Amniotic epithelial cell (primary cell): ENCODE data around the gene PRKG2.

Source experiments
- DNase-seq: peaks from one replicate; pipeline ENCODE4 v3.0.0-alpha.2; 2010; ENCODE audit warnings: low read depth

Gene PRKG2

DNA sequence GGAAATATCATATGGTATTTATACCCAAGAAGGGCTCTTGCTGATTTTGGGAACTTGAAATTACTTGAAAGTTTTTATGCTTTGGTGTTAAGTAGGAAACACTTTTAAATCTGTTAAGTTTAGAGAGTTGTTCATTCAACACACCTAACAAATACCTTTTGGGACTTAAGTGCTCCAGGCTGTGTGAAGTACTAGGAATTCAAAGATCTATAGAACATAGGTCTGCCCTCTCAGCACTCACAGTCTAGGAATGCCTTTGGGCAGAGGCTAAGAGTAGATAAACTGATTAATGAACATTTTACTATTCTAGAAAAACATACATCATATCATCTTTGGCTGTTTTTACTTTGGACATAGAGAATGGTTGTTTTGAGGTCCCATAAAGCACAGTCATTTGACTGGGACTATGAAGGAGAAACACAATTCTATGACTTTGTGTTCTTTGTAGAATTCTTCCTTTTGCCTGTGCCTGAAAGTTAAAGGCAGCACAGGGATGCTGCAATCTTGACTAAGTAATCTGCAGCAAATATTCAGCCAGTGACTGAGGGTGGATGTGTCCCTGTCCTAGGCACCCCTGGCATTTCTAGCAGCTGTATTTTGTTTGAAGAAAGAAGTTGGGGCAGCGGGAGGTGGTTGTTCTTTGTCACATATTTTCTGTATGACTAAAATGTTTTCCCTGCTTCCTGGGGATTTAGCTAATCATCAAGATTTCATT lies 176.2 kb downstream of the PRKG2 start:
- peak; percentile 6 for DNase-seq
